ENCODE results near the gene MAEA. TPM values are rescaled to one million over a fixed set of nuclear protein-coding genes. Genes with fewer than 3 reads are reported as not detected.
A peak's percentile ranks its signal among the peaks of the same experiment; 100 is the strongest.

The MAEA gene
- polyA plus RNA-seq (2011; rRNA removed): 42.4 and 46.1 TPM in 2 replicates
- polyA plus RNA-seq (2012; cell fraction: cytosol; rRNA removed): 109 and 110 TPM in 2 replicates
- 191 and 229 TPM in 2 replicates for polyA plus RNA-seq (2012; cell fraction: nucleus; rRNA removed)
- polyA plus RNA-seq (2017; fragmentation: RNase III; extraction: RNeasy Plus Mini Kit Qiagen cat#74134 plus additional on column Dnase treatment): 58.4 to 67.1 TPM (median 58.5 TPM) in 3 replicates
- polyA minus RNA-seq (2011; rRNA and poly(A)+ RNA removed): 22.2 and 31.8 TPM in 2 replicates

DNA sequence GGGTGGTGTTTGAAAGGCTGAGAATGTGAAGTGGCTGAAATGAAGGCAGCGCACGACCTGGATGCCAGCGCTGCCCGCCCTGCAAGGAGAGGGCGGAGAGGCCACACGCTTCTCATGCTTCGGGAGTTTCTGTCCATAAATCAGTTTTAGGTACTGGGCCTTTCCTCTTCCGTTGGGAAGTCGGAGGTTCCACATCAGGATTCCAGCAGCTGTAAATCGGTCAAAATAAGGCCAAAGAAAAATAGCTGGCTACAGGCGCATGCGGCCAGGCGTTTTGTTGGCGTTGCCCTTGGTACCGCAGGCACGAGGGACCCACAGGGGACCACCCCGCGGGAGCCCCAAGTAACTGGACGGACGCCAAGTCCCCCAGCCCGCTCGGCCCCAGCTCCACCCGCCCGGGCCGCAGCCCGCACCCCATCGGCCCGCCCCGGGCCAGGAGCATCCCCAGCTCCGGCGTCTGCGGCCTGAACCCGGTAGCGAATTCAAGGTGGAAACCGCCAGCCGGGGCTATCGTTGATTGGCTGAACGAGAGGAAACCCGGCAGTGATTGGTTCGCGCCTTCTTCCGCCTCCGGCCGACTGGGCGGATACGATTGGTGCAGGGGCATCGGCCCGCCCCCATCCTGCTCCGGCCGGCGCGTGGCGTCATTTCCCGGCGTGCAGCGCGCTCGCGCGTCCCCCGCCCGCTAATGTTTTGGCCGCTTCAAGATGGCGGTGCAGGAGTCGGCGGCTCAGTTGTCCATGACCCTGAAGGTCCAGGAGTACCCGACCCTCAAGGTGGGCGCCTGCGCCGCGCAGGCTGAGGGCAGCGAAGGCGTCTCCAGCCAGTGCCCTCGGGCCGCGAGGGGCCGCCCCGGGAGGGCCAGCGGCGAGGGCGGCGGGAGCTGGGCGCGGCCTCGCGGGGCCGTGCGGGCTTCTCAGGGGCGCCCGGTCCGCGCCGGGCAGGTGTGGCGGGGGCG, at the start of gene MAEA:
Gene MAEA (plus strand): TSS at position 685 of the 958 bp plus-strand sequence. CDS start 23 bp downstream, at position 708.
- no peak for FAIRE-seq
- WGBS (ENCODE audit: missing lambda C conversion rate): 23% methylated on average over 13 of the region's 95 CpGs
- TF ChIP-seq ZNF302 (CRISPR knock-in tag; IDR thresholded peaks at IDR 0.05) (no peak), FOSL2 (IDR thresholded peaks at IDR 0.05) (no peak), FOSL2 (CRISPR knock-in tag; IDR thresholded peaks at IDR 0.05) (no peak), EHF (CRISPR knock-in tag; IDR thresholded peaks at IDR 0.05) (no peak), GATA3 (IDR thresholded peaks at IDR 0.05; ENCODE audit: borderline replicate concordance) (no peak), POLR2A (IDR thresholded peaks at IDR 0.05; ENCODE audit: low read length) (peak; percentile 54), ESRRA (IDR thresholded peaks at IDR 0.05; ENCODE audit: borderline replicate concordance, low read length) (no peak), MYC (IDR thresholded peaks at IDR 0.05; ENCODE audit: borderline replicate concordance, low read length) (no peak), NR3C1 (IDR thresholded peaks at IDR 0.05) (no peak), FOSB (CRISPR knock-in tag; IDR thresholded peaks at IDR 0.05) (no peak), HOXA7 (CRISPR knock-in tag; IDR thresholded peaks at IDR 0.05) (no peak), ZFP36 (IDR thresholded peaks at IDR 0.05; ENCODE audit: borderline replicate concordance, partially characterized antibody) (no peak), MAZ (IDR thresholded peaks at IDR 0.05; ENCODE audit: borderline replicate concordance, low read depth, low read length) (no peak), SMC3 (IDR thresholded peaks at IDR 0.05) (no peak), EHMT2 (IDR thresholded peaks at IDR 0.05; ENCODE audit: low read depth) (no peak), HEYL (CRISPR knock-in tag; IDR thresholded peaks at IDR 0.05) (no peak), SREBF2 (IDR thresholded peaks at IDR 0.05) (no peak), NPAS2 (CRISPR knock-in tag; IDR thresholded peaks at IDR 0.05; ENCODE audit: borderline replicate concordance) (no peak), CEBPB (IDR thresholded peaks at IDR 0.05) (no peak), RCOR1 (IDR thresholded peaks at IDR 0.05; ENCODE audit: low read depth, low read length) (no peak), RARB (CRISPR knock-in tag; IDR thresholded peaks at IDR 0.05) (no peak), BHLHE40 (IDR thresholded peaks at IDR 0.05; ENCODE audit: low read depth, low read length) (no peak), KDM1A (IDR thresholded peaks at IDR 0.05; ENCODE audit: low read depth) (no peak), NFE2L2 (conservative IDR thresholded peaks at IDR 0.05; ENCODE audit: low read length) (no peak), ZSCAN20 (CRISPR knock-in tag; IDR thresholded peaks at IDR 0.05) (no peak), FOXS1 (CRISPR knock-in tag; IDR thresholded peaks at IDR 0.05) (no peak)
- TF ChIP-seq, protein P1, sequence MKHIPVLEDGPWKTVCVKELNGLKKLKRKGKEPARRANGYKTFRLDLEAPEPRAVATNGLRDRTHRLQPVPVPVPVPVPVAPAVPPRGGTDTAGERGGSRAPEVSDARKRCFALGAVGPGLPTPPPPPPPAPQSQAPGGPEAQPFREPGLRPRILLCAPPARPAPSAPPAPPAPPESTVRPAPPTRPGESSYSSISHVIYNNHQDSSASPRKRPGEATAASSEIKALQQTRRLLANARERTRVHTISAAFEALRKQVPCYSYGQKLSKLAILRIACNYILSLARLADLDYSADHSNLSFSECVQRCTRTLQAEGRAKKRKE (CRISPR knock-in tag; IDR thresholded peaks at IDR 0.05; ENCODE audit: low read depth): 0 out of 2 replicates have a peak, but pooled peaks have one; percentile 18
- TF ChIP-seq, protein P2, sequence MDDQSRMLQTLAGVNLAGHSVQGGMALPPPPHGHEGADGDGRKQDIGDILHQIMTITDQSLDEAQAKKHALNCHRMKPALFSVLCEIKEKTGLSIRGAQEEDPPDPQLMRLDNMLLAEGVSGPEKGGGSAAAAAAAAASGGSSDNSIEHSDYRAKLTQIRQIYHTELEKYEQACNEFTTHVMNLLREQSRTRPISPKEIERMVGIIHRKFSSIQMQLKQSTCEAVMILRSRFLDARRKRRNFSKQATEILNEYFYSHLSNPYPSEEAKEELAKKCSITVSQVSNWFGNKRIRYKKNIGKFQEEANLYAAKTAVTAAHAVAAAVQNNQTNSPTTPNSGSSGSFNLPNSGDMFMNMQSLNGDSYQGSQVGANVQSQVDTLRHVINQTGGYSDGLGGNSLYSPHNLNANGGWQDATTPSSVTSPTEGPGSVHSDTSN (IDR thresholded peaks at IDR 0.05): no peak
- TF ChIP-seq, protein P3, sequence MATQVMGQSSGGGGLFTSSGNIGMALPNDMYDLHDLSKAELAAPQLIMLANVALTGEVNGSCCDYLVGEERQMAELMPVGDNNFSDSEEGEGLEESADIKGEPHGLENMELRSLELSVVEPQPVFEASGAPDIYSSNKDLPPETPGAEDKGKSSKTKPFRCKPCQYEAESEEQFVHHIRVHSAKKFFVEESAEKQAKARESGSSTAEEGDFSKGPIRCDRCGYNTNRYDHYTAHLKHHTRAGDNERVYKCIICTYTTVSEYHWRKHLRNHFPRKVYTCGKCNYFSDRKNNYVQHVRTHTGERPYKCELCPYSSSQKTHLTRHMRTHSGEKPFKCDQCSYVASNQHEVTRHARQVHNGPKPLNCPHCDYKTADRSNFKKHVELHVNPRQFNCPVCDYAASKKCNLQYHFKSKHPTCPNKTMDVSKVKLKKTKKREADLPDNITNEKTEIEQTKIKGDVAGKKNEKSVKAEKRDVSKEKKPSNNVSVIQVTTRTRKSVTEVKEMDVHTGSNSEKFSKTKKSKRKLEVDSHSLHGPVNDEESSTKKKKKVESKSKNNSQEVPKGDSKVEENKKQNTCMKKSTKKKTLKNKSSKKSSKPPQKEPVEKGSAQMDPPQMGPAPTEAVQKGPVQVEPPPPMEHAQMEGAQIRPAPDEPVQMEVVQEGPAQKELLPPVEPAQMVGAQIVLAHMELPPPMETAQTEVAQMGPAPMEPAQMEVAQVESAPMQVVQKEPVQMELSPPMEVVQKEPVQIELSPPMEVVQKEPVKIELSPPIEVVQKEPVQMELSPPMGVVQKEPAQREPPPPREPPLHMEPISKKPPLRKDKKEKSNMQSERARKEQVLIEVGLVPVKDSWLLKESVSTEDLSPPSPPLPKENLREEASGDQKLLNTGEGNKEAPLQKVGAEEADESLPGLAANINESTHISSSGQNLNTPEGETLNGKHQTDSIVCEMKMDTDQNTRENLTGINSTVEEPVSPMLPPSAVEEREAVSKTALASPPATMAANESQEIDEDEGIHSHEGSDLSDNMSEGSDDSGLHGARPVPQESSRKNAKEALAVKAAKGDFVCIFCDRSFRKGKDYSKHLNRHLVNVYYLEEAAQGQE (IDR thresholded peaks at IDR 0.05): no peak
- TF ChIP-seq, protein P4, sequence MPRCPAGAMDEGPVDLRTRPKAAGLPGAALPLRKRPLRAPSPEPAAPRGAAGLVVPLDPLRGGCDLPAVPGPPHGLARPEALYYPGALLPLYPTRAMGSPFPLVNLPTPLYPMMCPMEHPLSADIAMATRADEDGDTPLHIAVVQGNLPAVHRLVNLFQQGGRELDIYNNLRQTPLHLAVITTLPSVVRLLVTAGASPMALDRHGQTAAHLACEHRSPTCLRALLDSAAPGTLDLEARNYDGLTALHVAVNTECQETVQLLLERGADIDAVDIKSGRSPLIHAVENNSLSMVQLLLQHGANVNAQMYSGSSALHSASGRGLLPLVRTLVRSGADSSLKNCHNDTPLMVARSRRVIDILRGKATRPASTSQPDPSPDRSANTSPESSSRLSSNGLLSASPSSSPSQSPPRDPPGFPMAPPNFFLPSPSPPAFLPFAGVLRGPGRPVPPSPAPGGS (IDR thresholded peaks at IDR 0.05): peak; percentile 64; the same call in 2 of the 3 replicates
- TF ChIP-seq, protein P5, sequence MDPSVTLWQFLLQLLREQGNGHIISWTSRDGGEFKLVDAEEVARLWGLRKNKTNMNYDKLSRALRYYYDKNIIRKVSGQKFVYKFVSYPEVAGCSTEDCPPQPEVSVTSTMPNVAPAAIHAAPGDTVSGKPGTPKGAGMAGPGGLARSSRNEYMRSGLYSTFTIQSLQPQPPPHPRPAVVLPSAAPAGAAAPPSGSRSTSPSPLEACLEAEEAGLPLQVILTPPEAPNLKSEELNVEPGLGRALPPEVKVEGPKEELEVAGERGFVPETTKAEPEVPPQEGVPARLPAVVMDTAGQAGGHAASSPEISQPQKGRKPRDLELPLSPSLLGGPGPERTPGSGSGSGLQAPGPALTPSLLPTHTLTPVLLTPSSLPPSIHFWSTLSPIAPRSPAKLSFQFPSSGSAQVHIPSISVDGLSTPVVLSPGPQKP (IDR thresholded peaks at IDR 0.05; ENCODE audit: low read depth, low read length): no peak

More for the DNA sequence above, at the start of gene MAEA:
- DNase-seq (ENCODE audit: low read depth in 1 of 2, low spot score in 1 of 2) (peak; percentile 95 to 98), ATAC-seq (peak; percentile 97 to 99)
- H3K4me3 ChIP-seq: peak within 1 kb of the TSS; percentile 94
- H3K9me3 ChIP-seq: no peaks in the 10 kb centered on the region; the same call in 2 of the 3 replicates
- peak within 1 kb of the TSS; percentile 96 for H3K4me2 ChIP-seq
- ChIA-PET POLR2A (interaction anchor here (0.6 to 2.0 kb wide), 4 partner anchors 10 to 43 kb away, joined by 3 to 5 read pairs (median 4); partner anchors contain the start of gene CTBP1), CTCF (interaction anchor here (0.9 to 2.2 kb wide), 3 partner anchors 23 to 67 kb away, joined by 3 to 5 read pairs (median 4); no protein-coding TSS in a partner anchor)
- H3K27ac ChIP-seq: peak within 1 kb of the TSS; percentile 94 to 99
- peaks cover 14% of the 10 kb centered on the region; the same call in 2 of the 3 replicates for H3K4me1 ChIP-seq

Data from A549 (cell line).